Measurements from ENCODE around the gene MXI1.

GRCh38 chr10:110311357-110311949 is 104.0 kb downstream of the MXI1 start:
- TF ChIP-seq CTCF (IDR thresholded peaks at IDR 0.05) (peak in 2 of 3 donors; percentile 44 to 50), POLR2A (IDR thresholded peaks at IDR 0.05) (no peak), EP300 (IDR thresholded peaks at IDR 0.05) (no peak)
